Keratinocyte (primary cell): ENCODE data around the gene CACNA1B. TPM values are rescaled to one million over a fixed set of nuclear protein-coding genes. Genes with fewer than 3 reads are reported as not detected.
"Not testable (repeated sequence)": the region's sequence is repeated elsewhere in the genome, so short reads cannot be mapped to it uniquely, and the experiment has no call there.

Experiments used
- DNase-seq: peaks from one replicate; pipeline ENCODE4 v3.0.0-alpha.2; 2011; ENCODE audit warnings: low read depth, missing footprints, low spot score
- FAIRE-seq: peaks from 2 replicates; lab custom pipeline; 2011; peaks lifted over from hg19 to GRCh38; lab: Jason Lieb, UNC
- H2AFZ ChIP-seq: 2 replicates; pipeline ENCODE4 v1.6.0; 2012; ENCODE audit warnings: low read length, control low read depth, inconsistent platforms; ENCODE audit not compliant: control insufficient read depth
- H3K27ac ChIP-seq: 2 replicates; pipeline ENCODE4 v1.5.1; 2011; ENCODE audit warnings: low read length; ENCODE audit not compliant: control insufficient read depth, insufficient read depth
- H3K27me3 ChIP-seq: 3 replicates; pipeline ENCODE4 v1.6.0; 2011; ENCODE audit warnings: low read length; ENCODE audit not compliant: control insufficient read depth, insufficient read depth; ENCODE audit errors: extremely low read depth
- H3K36me3 ChIP-seq, 2 experiments: 2 replicates in 1 of 2; 3 replicates in 1 of 2; pipeline ENCODE4 v1.5.1; 2011; ENCODE audit warnings: low read length in 2 of 2, mild to moderate bottlenecking in 1 of 2; ENCODE audit not compliant: control insufficient read depth in 2 of 2, insufficient read depth in 2 of 2; ENCODE audit errors: extremely low read depth in 1 of 2
- H3K4me1 ChIP-seq: 3 replicates; pipeline ENCODE4 v1.5.1; 2011; ENCODE audit warnings: low read length; ENCODE audit not compliant: control insufficient read depth, insufficient read depth; ENCODE audit errors: extremely low read depth
- H3K4me2 ChIP-seq: 3 replicates; pipeline ENCODE4 v1.6.0; 2011; ENCODE audit warnings: low read depth, low read length; ENCODE audit not compliant: control insufficient read depth, insufficient read depth; ENCODE audit errors: extremely low read depth
- H3K4me3 ChIP-seq, 3 experiments: fragments of 200-600 bp in 1 of 3; sonication (generic) in 1 of 3; 2 replicates in 2 of 3; 3 replicates in 1 of 3; pipeline ENCODE4 v1.5.1; 2011 to 2016; ENCODE audit warnings: low read length in 3 of 3, mild to moderate bottlenecking in 3 of 3, control low read depth in 2 of 3, inconsistent platforms in 1 of 3, low read depth in 1 of 3, mixed read lengths in 1 of 3, mixed run types in 1 of 3, moderate library complexity in 1 of 3; ENCODE audit not compliant: control insufficient read depth in 2 of 3, insufficient read depth in 2 of 3; ENCODE audit errors: extremely low read depth in 1 of 3
- H3K79me2 ChIP-seq: 2 replicates; pipeline ENCODE4 v1.6.0; 2012; ENCODE audit warnings: low read length; ENCODE audit not compliant: control insufficient read depth, insufficient read depth
- H3K9ac ChIP-seq: 3 replicates; pipeline ENCODE4 v1.6.0; 2011; ENCODE audit warnings: low read length; ENCODE audit not compliant: control insufficient read depth, insufficient read depth; ENCODE audit errors: extremely low read depth
- H3K9me1 ChIP-seq: 3 replicates; pipeline ENCODE4 v1.6.0; 2011; ENCODE audit warnings: low read length; ENCODE audit not compliant: control insufficient read depth, insufficient read depth; ENCODE audit errors: extremely low read depth
- H3K9me3 ChIP-seq: 2 replicates; pipeline ENCODE4 v1.5.1; 2012; ENCODE audit warnings: low read depth, low read length; ENCODE audit not compliant: control insufficient read depth
- H4K20me1 ChIP-seq: 3 replicates; pipeline ENCODE4 v1.6.0; 2011; ENCODE audit warnings: low read length; ENCODE audit not compliant: control insufficient read depth, insufficient read depth; ENCODE audit errors: extremely low read depth
- EZH2 ChIP-seq: IDR thresholded peaks from one replicate; pipeline ENCODE4 v1.6.1; 2012; ENCODE audit warnings: inconsistent platforms, mild to moderate bottlenecking, low read length, moderate library complexity
- dilution Hi-C: fragments of 300-500 bp; cut with MboI; formaldehyde crosslinking; loops from one replicate; pipeline ENCODE4 v1.7.0; 2020; ENCODE audit warnings: low sequenced_read_pairs; ENCODE audit not compliant: extremely low pct_ligation_motif_present
- polyA plus RNA-seq, 5 experiments: library from polyadenylated mRNA; depleted of rRNA in 3 of 5; stranded (reverse) in 3 of 5; stranded (forward) in 1 of 5; unstranded in 1 of 5; fragments of >200 nt; gene quantifications; 1 replicate in 1 of 5; 2 replicates in 3 of 5; 3 replicates in 1 of 5; pipeline versions ENCODE4 v1.2.1 to v1.2.3, GENCODE V29; 2011 to 2012; ENCODE audit warnings: missing spikeins in 2 of 5, low read depth in 1 of 5, low replicate concordance in 1 of 5
- TF ChIP-seq, protein P1 (sequence below), 3 experiments: IDR thresholded peaks in 1 of 3; conservative IDR thresholded peaks in 1 of 3; optimal IDR thresholded peaks in 1 of 3; 2 replicates in 2 of 3; 3 replicates in 1 of 3; pipeline versions ENCODE3 to v1.5.1; 2011; ENCODE audit warnings: low read length in 3 of 3, mild to moderate bottlenecking in 3 of 3, moderate library complexity in 2 of 3, control low read depth in 1 of 3, inconsistent platforms in 1 of 3; ENCODE audit not compliant: insufficient read depth in 2 of 3; ENCODE audit errors: extremely low read depth in 1 of 3

The CACNA1B gene
- polyA plus RNA-seq, 1 donor (not counting 4 experiments of a cell fraction or from before 2014, with no cell fraction given), result 0.01 TPM

GRCh38 chr9:138112791-138113600 lies 235.4 kb downstream of the CACNA1B start:
- no peak overlapping the region for H2AFZ ChIP-seq
- no peaks in the 10 kb centered on the region for H3K27me3 ChIP-seq
- no peak overlapping the region for H3K4me3 ChIP-seq
- H3K9ac ChIP-seq, result no peak overlapping the region
- dilution Hi-C loops, result no loop called here
- FAIRE-seq, result no peak
- no peaks in the 10 kb centered on the region for H3K79me2 ChIP-seq
- no peaks in the 10 kb centered on the region for H4K20me1 ChIP-seq
- no peak for TF ChIP-seq EZH2
- TF ChIP-seq, protein P1, sequence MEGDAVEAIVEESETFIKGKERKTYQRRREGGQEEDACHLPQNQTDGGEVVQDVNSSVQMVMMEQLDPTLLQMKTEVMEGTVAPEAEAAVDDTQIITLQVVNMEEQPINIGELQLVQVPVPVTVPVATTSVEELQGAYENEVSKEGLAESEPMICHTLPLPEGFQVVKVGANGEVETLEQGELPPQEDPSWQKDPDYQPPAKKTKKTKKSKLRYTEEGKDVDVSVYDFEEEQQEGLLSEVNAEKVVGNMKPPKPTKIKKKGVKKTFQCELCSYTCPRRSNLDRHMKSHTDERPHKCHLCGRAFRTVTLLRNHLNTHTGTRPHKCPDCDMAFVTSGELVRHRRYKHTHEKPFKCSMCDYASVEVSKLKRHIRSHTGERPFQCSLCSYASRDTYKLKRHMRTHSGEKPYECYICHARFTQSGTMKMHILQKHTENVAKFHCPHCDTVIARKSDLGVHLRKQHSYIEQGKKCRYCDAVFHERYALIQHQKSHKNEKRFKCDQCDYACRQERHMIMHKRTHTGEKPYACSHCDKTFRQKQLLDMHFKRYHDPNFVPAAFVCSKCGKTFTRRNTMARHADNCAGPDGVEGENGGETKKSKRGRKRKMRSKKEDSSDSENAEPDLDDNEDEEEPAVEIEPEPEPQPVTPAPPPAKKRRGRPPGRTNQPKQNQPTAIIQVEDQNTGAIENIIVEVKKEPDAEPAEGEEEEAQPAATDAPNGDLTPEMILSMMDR (optimal IDR thresholded peaks at IDR 0.05 in 1 of 3, IDR thresholded peaks at IDR 0.05 in 1 of 3, conservative IDR thresholded peaks at IDR 0.05 in 1 of 3; ENCODE audit: extremely low read depth in 1 of 3, insufficient read depth in 2 of 3, low read length in 3 of 3), result no peak
- no peaks in the 10 kb centered on the region for H3K4me1 ChIP-seq
- DNase-seq, result no peak
- H3K9me3 ChIP-seq, result peaks cover 3% of the 10 kb centered on the region
- H3K27ac ChIP-seq, result no peak overlapping the region
- H3K9me1 ChIP-seq, result no peaks in the 10 kb centered on the region
- H3K36me3 ChIP-seq, result no peaks in the 10 kb centered on the region
- H3K4me2 ChIP-seq, result no peak overlapping the region

DNA sequence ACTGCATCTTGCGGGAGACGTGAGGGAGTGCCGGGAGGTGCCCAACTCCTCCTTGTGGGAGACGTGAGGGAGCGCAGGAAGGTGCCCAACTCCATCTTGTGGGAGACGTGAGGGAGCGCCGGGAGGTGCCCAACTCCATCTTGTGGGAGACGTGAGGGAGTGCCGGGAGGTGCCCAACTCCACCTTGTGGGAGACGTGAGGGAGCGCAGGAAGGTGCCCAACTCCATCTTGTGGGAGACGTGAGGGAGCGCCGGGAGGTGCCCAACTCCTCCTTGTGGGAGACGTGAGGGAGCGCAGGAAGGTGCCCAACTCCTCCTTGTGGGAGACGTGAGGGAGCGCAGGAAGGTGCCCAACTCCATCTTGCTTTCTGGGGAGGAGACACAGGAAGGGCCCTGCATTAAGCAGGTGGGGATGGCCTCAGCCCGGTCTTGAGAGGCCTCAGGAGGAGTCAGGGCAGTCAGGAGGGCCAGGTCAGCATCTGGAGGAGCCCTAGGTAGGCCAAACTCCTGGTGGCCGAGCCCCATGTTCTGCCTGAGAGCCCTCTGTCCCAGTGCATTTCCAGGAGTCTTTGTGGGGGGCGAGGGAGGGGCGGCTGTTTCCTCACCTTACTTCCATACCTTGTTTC lies 236.2 kb downstream of the CACNA1B start:
- H4K20me1 ChIP-seq, H3K9me3 ChIP-seq, H3K36me3 ChIP-seq, DNase-seq, H3K4me3 ChIP-seq, H3K4me2 ChIP-seq, H3K9me1 ChIP-seq, H3K27me3 ChIP-seq, H3K79me2 ChIP-seq, H3K9ac ChIP-seq, FAIRE-seq, dilution Hi-C loops, H2AFZ ChIP-seq, H3K27ac ChIP-seq, H3K4me1 ChIP-seq: not testable (repeated sequence)
